ENCODE measurements around the gene CCNT2. TPM values are rescaled to one million over a fixed set of nuclear protein-coding genes. Genes with fewer than 3 reads are reported as not detected.

Gene CCNT2
- total and polyA plus RNA-seq, 4 donors, result 6.0 to 33.0 (median 14.9) TPM

DNA sequence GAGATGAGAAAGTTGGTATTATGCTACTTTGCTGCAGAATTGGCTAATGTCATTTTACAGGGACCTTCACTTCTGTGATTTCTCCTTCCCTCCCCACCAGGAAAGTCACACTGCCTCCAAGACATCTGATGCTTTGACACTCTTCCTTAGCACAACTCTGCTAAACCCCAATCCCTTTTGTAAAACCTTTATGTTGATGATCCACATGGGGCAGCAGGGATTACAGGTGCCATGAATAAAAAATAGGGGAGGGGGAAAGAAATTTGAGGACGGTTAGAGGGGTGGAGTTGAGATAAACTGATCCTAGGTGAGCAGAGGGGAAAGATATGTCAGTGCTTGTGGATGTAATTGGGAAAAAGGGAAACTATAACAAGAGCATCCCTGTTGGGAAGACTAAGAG, 26.4 kb downstream of the CCNT2 start:
- H3K4me1 ChIP-seq (ENCODE audit: control insufficient read depth in 4 of 4, insufficient read depth in 4 of 4, low read length in 3 of 4), result peaks cover 0 to 2% (median 0%) of the 10 kb centered on the region in 4 donors
- no peak for DNase-seq (ENCODE audit: low spot score)
- H3K27me3 ChIP-seq (ENCODE audit: control insufficient read depth in 4 of 4, insufficient read depth in 4 of 4, low read length in 3 of 4), result no peaks in the 10 kb centered on the region
- H3K4me3 ChIP-seq (ENCODE audit: low read depth in 1 of 3, low read length in 3 of 3), result no peak overlapping the region
- TF ChIP-seq TAF1 (conservative IDR thresholded peaks at IDR 0.05), result no peak
- TF ChIP-seq SP1 (IDR thresholded peaks at IDR 0.05), result no peak
- no peak for TF ChIP-seq FOXA1 (IDR thresholded peaks at IDR 0.05)
- TF ChIP-seq, protein P1, sequence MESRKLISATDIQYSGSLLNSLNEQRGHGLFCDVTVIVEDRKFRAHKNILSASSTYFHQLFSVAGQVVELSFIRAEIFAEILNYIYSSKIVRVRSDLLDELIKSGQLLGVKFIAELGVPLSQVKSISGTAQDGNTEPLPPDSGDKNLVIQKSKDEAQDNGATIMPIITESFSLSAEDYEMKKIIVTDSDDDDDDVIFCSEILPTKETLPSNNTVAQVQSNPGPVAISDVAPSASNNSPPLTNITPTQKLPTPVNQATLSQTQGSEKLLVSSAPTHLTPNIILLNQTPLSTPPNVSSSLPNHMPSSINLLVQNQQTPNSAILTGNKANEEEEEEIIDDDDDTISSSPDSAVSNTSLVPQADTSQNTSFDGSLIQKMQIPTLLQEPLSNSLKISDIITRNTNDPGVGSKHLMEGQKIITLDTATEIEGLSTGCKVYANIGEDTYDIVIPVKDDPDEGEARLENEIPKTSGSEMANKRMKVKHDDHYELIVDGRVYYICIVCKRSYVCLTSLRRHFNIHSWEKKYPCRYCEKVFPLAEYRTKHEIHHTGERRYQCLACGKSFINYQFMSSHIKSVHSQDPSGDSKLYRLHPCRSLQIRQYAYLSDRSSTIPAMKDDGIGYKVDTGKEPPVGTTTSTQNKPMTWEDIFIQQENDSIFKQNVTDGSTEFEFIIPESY (IDR thresholded peaks at IDR 0.05), result no peak
- no peak for TF ChIP-seq FOXA2 (IDR thresholded peaks at IDR 0.05)
- no peak for TF ChIP-seq HNF4A (conservative IDR thresholded peaks at IDR 0.05)
- no peak for TF ChIP-seq RAD21 (IDR thresholded peaks at IDR 0.05)
- no peak for TF ChIP-seq RXRA (IDR thresholded peaks at IDR 0.05)
- TF ChIP-seq, protein P2, sequence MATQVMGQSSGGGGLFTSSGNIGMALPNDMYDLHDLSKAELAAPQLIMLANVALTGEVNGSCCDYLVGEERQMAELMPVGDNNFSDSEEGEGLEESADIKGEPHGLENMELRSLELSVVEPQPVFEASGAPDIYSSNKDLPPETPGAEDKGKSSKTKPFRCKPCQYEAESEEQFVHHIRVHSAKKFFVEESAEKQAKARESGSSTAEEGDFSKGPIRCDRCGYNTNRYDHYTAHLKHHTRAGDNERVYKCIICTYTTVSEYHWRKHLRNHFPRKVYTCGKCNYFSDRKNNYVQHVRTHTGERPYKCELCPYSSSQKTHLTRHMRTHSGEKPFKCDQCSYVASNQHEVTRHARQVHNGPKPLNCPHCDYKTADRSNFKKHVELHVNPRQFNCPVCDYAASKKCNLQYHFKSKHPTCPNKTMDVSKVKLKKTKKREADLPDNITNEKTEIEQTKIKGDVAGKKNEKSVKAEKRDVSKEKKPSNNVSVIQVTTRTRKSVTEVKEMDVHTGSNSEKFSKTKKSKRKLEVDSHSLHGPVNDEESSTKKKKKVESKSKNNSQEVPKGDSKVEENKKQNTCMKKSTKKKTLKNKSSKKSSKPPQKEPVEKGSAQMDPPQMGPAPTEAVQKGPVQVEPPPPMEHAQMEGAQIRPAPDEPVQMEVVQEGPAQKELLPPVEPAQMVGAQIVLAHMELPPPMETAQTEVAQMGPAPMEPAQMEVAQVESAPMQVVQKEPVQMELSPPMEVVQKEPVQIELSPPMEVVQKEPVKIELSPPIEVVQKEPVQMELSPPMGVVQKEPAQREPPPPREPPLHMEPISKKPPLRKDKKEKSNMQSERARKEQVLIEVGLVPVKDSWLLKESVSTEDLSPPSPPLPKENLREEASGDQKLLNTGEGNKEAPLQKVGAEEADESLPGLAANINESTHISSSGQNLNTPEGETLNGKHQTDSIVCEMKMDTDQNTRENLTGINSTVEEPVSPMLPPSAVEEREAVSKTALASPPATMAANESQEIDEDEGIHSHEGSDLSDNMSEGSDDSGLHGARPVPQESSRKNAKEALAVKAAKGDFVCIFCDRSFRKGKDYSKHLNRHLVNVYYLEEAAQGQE (IDR thresholded peaks at IDR 0.05), result no peak
- no peak for TF ChIP-seq EGR1 (IDR thresholded peaks at IDR 0.05; ENCODE audit: low read depth in 2 of 2)
- no peak for TF ChIP-seq JUND (IDR thresholded peaks at IDR 0.05)
- TF ChIP-seq GABPA (IDR thresholded peaks at IDR 0.05 in 1 of 2, conservative IDR thresholded peaks at IDR 0.05 in 1 of 2), result no peak
- TF ChIP-seq, protein P3, sequence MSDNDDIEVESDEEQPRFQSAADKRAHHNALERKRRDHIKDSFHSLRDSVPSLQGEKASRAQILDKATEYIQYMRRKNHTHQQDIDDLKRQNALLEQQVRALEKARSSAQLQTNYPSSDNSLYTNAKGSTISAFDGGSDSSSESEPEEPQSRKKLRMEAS (IDR thresholded peaks at IDR 0.05), result no peak
- TF ChIP-seq NR2F2 (IDR thresholded peaks at IDR 0.05), result no peak
- TF ChIP-seq, protein P4, sequence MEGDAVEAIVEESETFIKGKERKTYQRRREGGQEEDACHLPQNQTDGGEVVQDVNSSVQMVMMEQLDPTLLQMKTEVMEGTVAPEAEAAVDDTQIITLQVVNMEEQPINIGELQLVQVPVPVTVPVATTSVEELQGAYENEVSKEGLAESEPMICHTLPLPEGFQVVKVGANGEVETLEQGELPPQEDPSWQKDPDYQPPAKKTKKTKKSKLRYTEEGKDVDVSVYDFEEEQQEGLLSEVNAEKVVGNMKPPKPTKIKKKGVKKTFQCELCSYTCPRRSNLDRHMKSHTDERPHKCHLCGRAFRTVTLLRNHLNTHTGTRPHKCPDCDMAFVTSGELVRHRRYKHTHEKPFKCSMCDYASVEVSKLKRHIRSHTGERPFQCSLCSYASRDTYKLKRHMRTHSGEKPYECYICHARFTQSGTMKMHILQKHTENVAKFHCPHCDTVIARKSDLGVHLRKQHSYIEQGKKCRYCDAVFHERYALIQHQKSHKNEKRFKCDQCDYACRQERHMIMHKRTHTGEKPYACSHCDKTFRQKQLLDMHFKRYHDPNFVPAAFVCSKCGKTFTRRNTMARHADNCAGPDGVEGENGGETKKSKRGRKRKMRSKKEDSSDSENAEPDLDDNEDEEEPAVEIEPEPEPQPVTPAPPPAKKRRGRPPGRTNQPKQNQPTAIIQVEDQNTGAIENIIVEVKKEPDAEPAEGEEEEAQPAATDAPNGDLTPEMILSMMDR (IDR thresholded peaks at IDR 0.05; ENCODE audit: low read depth, low read length, missing input control), result no peak
- no peak overlapping the region for H3K27ac ChIP-seq (ENCODE audit: low read depth in 1 of 2, low read length in 2 of 2)
- peaks cover 5 to 29% (median 23%) of the 10 kb centered on the region in 4 donors for H3K36me3 ChIP-seq (ENCODE audit: control insufficient read depth in 4 of 4, insufficient read depth in 3 of 4, low read depth in 1 of 4, low read length in 3 of 4)
- WGBS, result 95% methylated on average over 1 of the region's 1 CpG
- H3K9ac ChIP-seq (ENCODE audit: low read depth in 1 of 2, low read length in 2 of 2), result no peak overlapping the region
- no peaks in the 10 kb centered on the region for H3K9me3 ChIP-seq (ENCODE audit: control insufficient read depth in 4 of 4, low read length in 3 of 4)

DNA sequence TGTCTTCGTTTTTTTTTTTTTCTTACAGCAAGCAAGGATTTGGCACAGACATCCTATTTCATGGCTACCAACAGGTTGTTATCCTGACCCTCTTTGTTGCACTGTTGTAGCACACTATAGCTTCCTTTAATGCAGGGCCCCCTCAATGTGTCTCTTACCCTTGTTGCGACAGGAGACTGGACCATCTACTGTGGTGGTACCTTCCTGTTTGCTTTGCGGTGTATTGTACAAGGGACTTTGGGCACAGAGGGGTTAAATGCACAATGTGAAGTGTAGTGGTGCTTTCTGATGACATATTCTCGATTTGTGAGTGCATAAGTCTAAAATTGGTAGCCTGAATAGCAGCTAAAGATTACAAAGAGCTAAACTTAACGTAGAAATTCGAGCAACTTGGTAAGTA, 27.5 kb downstream of the CCNT2 start:
- WGBS, result 86% methylated on average over 6 of the region's 6 CpGs
- H3K4me3 ChIP-seq (ENCODE audit: low read depth in 1 of 3, low read length in 3 of 3), result no peak overlapping the region
- peaks cover 3 to 29% (median 20%) of the 10 kb centered on the region in 4 donors for H3K36me3 ChIP-seq (ENCODE audit: control insufficient read depth in 4 of 4, insufficient read depth in 3 of 4, low read depth in 1 of 4, low read length in 3 of 4)
- no peak for DNase-seq (ENCODE audit: low spot score)
- no peaks in the 10 kb centered on the region for H3K9me3 ChIP-seq (ENCODE audit: control insufficient read depth in 4 of 4, low read length in 3 of 4)
- H3K4me1 ChIP-seq (ENCODE audit: control insufficient read depth in 4 of 4, insufficient read depth in 4 of 4, low read length in 3 of 4), result peaks cover 0 to 2% (median 0%) of the 10 kb centered on the region in 4 donors
- H3K27me3 ChIP-seq (ENCODE audit: control insufficient read depth in 4 of 4, insufficient read depth in 4 of 4, low read length in 3 of 4), result no peaks in the 10 kb centered on the region
- no peak overlapping the region for H3K9ac ChIP-seq (ENCODE audit: low read depth in 1 of 2, low read length in 2 of 2)
- no peak overlapping the region for H3K27ac ChIP-seq (ENCODE audit: low read depth in 1 of 2, low read length in 2 of 2)
- TF ChIP-seq FOXA1 (IDR thresholded peaks at IDR 0.05), result no peak
- TF ChIP-seq, protein P2 (IDR thresholded peaks at IDR 0.05), result no peak
- TF ChIP-seq GABPA (IDR thresholded peaks at IDR 0.05 in 1 of 2, conservative IDR thresholded peaks at IDR 0.05 in 1 of 2), result no peak
- TF ChIP-seq, protein P1 (IDR thresholded peaks at IDR 0.05), result no peak
- no peak for TF ChIP-seq TAF1 (conservative IDR thresholded peaks at IDR 0.05)
- no peak for TF ChIP-seq FOXA2 (IDR thresholded peaks at IDR 0.05)
- no peak for TF ChIP-seq SP1 (IDR thresholded peaks at IDR 0.05)
- TF ChIP-seq, protein P5, sequence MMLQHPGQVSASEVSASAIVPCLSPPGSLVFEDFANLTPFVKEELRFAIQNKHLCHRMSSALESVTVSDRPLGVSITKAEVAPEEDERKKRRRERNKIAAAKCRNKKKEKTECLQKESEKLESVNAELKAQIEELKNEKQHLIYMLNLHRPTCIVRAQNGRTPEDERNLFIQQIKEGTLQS (IDR thresholded peaks at IDR 0.05), result no peak
- no peak for TF ChIP-seq RAD21 (IDR thresholded peaks at IDR 0.05)
- no peak for TF ChIP-seq JUND (IDR thresholded peaks at IDR 0.05)
- TF ChIP-seq HNF4G (IDR thresholded peaks at IDR 0.05), result no peak

Measured in liver (tissue), 9 donors.